H1 (cell line): ENCODE measurements around the gene VENTX. TPM values are rescaled to one million over a fixed set of nuclear protein-coding genes. Genes with fewer than 3 reads are reported as not detected.

Experiments
- CTCF ChIA-PET: fragments of 300-600 bp; sonication (Branson Sonifier 250); formaldehyde crosslinking; loops from one replicate; lab custom pipeline; 2021; ENCODE audit not compliant: partially characterized antibody; lab: Charles Lee
- POLR2A ChIA-PET: fragments of 300-600 bp; sonication (Branson Sonifier 250); formaldehyde crosslinking; loops from one replicate; lab custom pipeline; 2021; ENCODE audit warnings: inconsistent platforms; ENCODE audit not compliant: partially characterized antibody; lab: Charles Lee
- DNase-seq, 2 experiments: peaks; one replicate each; pipeline versions ENCODE4 v3.0.0 to v3.0.0-alpha.2; 2010 to 2022; ENCODE audit warnings: low spot score in 2 of 2, low read depth in 1 of 2, mixed read lengths in 1 of 2
- FAIRE-seq: peaks from 2 replicates; lab custom pipeline; 2011; peaks lifted over from hg19 to GRCh38; lab: Jason Lieb, UNC
- H2AFZ ChIP-seq: 2 replicates; pipeline ENCODE4 v1.8.1; 2012; ENCODE audit warnings: low read length, inconsistent platforms
- H2AK5ac ChIP-seq: 2 replicates; pipeline ENCODE4 v1.6.1; 2013; ENCODE audit warnings: low read depth, low read length
- H2BK120ac ChIP-seq: replicated peaks from 2 replicates; pipeline ENCODE3; 2013; ENCODE audit warnings: low read depth, low read length, inconsistent platforms
- H2BK12ac ChIP-seq: 2 replicates; pipeline ENCODE4 v1.6.1; 2013; ENCODE audit warnings: low read depth, low read length
- H2BK15ac ChIP-seq: 2 replicates; pipeline ENCODE4 v1.6.1; 2013; ENCODE audit warnings: low read length
- H2BK20ac ChIP-seq: 2 replicates; pipeline ENCODE4 v1.6.1; 2013; ENCODE audit warnings: low read length
- H2BK5ac ChIP-seq: 2 replicates; pipeline ENCODE4 v1.6.1; 2013; ENCODE audit warnings: low read depth, low read length
- H3K14ac ChIP-seq: 2 replicates; pipeline ENCODE4 v1.6.1; 2013; ENCODE audit warnings: inconsistent platforms; ENCODE audit not compliant: insufficient read length
- H3K18ac ChIP-seq: 2 replicates; pipeline ENCODE4 v1.6.1; 2013; ENCODE audit warnings: low read length; ENCODE audit errors: extremely low read depth
- H3K23ac ChIP-seq: 2 replicates; pipeline ENCODE4 v1.6.1; 2013; ENCODE audit warnings: inconsistent platforms; ENCODE audit not compliant: insufficient read length
- H3K23me2 ChIP-seq: 2 replicates; pipeline ENCODE4 v1.6.1; 2013; ENCODE audit warnings: low read depth, low read length
- H3K27ac ChIP-seq: 2 replicates; pipeline ENCODE4 v1.6.1; 2011; ENCODE audit warnings: low read depth, low read length, inconsistent platforms
- H3K27me3 ChIP-seq, 4 experiments: replicated peaks in 1 of 4; 1 replicate in 1 of 4; 2 replicates in 3 of 4; pipeline versions ENCODE4 v1.6.1 to v1.8.1; 2011 to 2013; ENCODE audit warnings: low read length in 3 of 4, mild to moderate bottlenecking in 3 of 4, inconsistent platforms in 2 of 4, mixed read lengths in 2 of 4, moderate library complexity in 1 of 4; ENCODE audit not compliant: control insufficient read depth in 3 of 4, insufficient read depth in 3 of 4; ENCODE audit errors: extremely low read depth in 1 of 4
- H3K36me3 ChIP-seq, 4 experiments: 2 replicates each; pipeline versions ENCODE4 v1.6.1 to v1.8.1; 2011 to 2013; ENCODE audit warnings: mild to moderate bottlenecking in 4 of 4, low read length in 3 of 4, moderate library complexity in 2 of 4, control low read depth in 1 of 4, inconsistent platforms in 1 of 4; ENCODE audit not compliant: insufficient read depth in 4 of 4, control insufficient read depth in 2 of 4
- H3K4ac ChIP-seq: replicated peaks from 2 replicates; pipeline ENCODE3; 2013; ENCODE audit warnings: low read length, low read depth, mixed read lengths, inconsistent platforms; ENCODE audit not compliant: insufficient read length
- H3K4me1 ChIP-seq, 4 experiments: replicated peaks in 1 of 4; 1 replicate in 1 of 4; 2 replicates in 3 of 4; pipeline versions ENCODE4 v1.6.1 to v1.8.1; 2011 to 2013; ENCODE audit warnings: low read length in 3 of 4, inconsistent platforms in 2 of 4, mixed read lengths in 1 of 4; ENCODE audit not compliant: insufficient read depth in 4 of 4, control insufficient read depth in 3 of 4
- H3K4me2 ChIP-seq, 2 experiments: 2 replicates each; pipeline versions ENCODE4 v1.6.1 to v1.8.1; 2011 to 2013; ENCODE audit warnings: low read depth in 2 of 2, low read length in 2 of 2, control low read depth in 1 of 2, inconsistent platforms in 1 of 2, mild to moderate bottlenecking in 1 of 2; ENCODE audit not compliant: insufficient read depth in 1 of 2
- H3K4me3 ChIP-seq, 4 experiments: fragments of 200-600, 300-600 bp in 1 of 4; sonication (generic), shearing (Covaris generic), sonication (Bioruptor Twin) in 1 of 4; 2 replicates each; pipeline versions ENCODE4 v1.5.1 to v1.8.1; 2011 to 2016; ENCODE audit warnings: low read length in 4 of 4, low read depth in 3 of 4, control low read depth in 2 of 4, inconsistent platforms in 2 of 4, mild to moderate bottlenecking in 2 of 4, mixed read lengths in 1 of 4, moderate library complexity in 1 of 4; ENCODE audit not compliant: insufficient read depth in 2 of 4; ENCODE audit errors: extremely low read depth in 1 of 4
- H3K56ac ChIP-seq: replicated peaks from 2 replicates; pipeline ENCODE3; 2013; ENCODE audit warnings: low read depth, mild to moderate bottlenecking, mixed read lengths, low read length, inconsistent platforms; ENCODE audit not compliant: insufficient read length
- H3K79me1 ChIP-seq: 2 replicates; pipeline ENCODE4 v1.6.1; 2013; ENCODE audit warnings: low read depth, low read length, control low read depth
- H3K79me2 ChIP-seq, 2 experiments: 2 replicates each; pipeline versions ENCODE4 v1.6.1 to v1.8.1; 2012 to 2013; ENCODE audit warnings: low read length in 2 of 2, mild to moderate bottlenecking in 2 of 2, inconsistent platforms in 1 of 2; ENCODE audit not compliant: insufficient read depth in 2 of 2, control insufficient read depth in 1 of 2
- H3K9ac ChIP-seq, 4 experiments: replicated peaks in 1 of 4; 1 replicate in 1 of 4; 2 replicates in 3 of 4; pipeline versions ENCODE4 v1.6.1 to v1.8.1; 2011 to 2013; ENCODE audit warnings: low read depth in 3 of 4, low read length in 3 of 4, control low read depth in 2 of 4, mild to moderate bottlenecking in 2 of 4, moderate library complexity in 2 of 4, inconsistent platforms in 1 of 4; ENCODE audit errors: extremely low read depth in 1 of 4
- H3K9me3 ChIP-seq, 2 experiments: 2 replicates each; pipeline versions ENCODE4 v1.6.1 to v1.8.1; 2012 to 2013; ENCODE audit warnings: mild to moderate bottlenecking in 2 of 2, moderate library complexity in 2 of 2, control low read depth in 1 of 2, inconsistent platforms in 1 of 2, low read depth in 1 of 2, low read length in 1 of 2, mixed read lengths in 1 of 2; ENCODE audit not compliant: insufficient read depth in 2 of 2
- H4K20me1 ChIP-seq, 2 experiments: replicated peaks in 1 of 2; 2 replicates each; pipeline versions ENCODE3 to v1.8.1; 2011 to 2013; ENCODE audit warnings: inconsistent platforms in 2 of 2, low read length in 2 of 2, mild to moderate bottlenecking in 1 of 2; ENCODE audit not compliant: insufficient read depth in 2 of 2, control insufficient read depth in 1 of 2
- H4K5ac ChIP-seq: 2 replicates; pipeline ENCODE4 v1.6.1; 2013; ENCODE audit warnings: low read length, low read depth, mixed read lengths, inconsistent platforms; ENCODE audit not compliant: insufficient read length
- H4K8ac ChIP-seq: 2 replicates; pipeline ENCODE4 v1.8.0; 2013; ENCODE audit warnings: mild to moderate bottlenecking, moderate library complexity, low read length, inconsistent platforms; ENCODE audit not compliant: insufficient read depth; ENCODE audit errors: extremely low read depth
- H4K91ac ChIP-seq: replicated peaks from 2 replicates; pipeline ENCODE3; 2013; ENCODE audit warnings: low read length, mixed read lengths, inconsistent platforms; ENCODE audit not compliant: insufficient read length
- CBX5 ChIP-seq: fragments of 300-800, 300-1000 bp; sonication (generic); IDR thresholded peaks from 2 replicates; pipeline ENCODE4 v1.7.1; 2016; ENCODE audit warnings: antibody characterized with exemption, low read length, low read depth
- SUZ12 ChIP-seq: fragments of 200-600 bp; sonication (generic); IDR thresholded peaks from 2 replicates; pipeline ENCODE4 v1.6.1; 2012; ENCODE audit warnings: mild to moderate bottlenecking, inconsistent platforms, low read length, moderate library complexity, mixed read lengths
- WGBS, 2 experiments: shearing (Covaris generic) in 1 of 2; methylation state at CpG; one replicate each; pipeline versions ENCODE4 v1.1.6 to v1.1.7; 2013 to 2015; ENCODE audit warnings: low lambda C conversion rate in 2 of 2, mixed read lengths in 2 of 2, inconsistent platforms in 1 of 2, low coverage in 1 of 2, missing lambda C conversion rate in 1 of 2; ENCODE audit not compliant: insufficient replicate concordance in 2 of 2, insufficient coverage in 1 of 2, insufficient read length in 1 of 2; ENCODE audit errors: extremely low coverage in 1 of 2, missing lambda C conversion rate in 1 of 2; 5-methylcytosine and 5-hydroxymethylcytosine counted together
- polyA plus RNA-seq, 7 experiments: library from polyadenylated mRNA; depleted of rRNA in 3 of 7; stranded (reverse) in 5 of 7; unstranded in 2 of 7; fragments of >200 nt in 5 of 7; fragments of 200-250 nt in 2 of 7; gene quantifications; 1 replicate in 5 of 7; 2 replicates in 1 of 7; 4 replicates in 1 of 7; pipeline versions ENCODE4 v1.2.1 to v1.2.3, GENCODE V29; 2011 to 2013; ENCODE audit warnings: missing spikeins in 2 of 7, mixed read lengths in 2 of 7
- total RNA-seq: library from RNA; stranded (reverse); fragmentation: NEBNext Ultra II Directional; extraction: Animal tissue kit (Norgen Biotek cat#: 25700); gene quantifications from 2 replicates; pipeline ENCODE4 v1.2.1, GENCODE V29; 2021

Gene VENTX
- total and polyA plus RNA-seq, 2 of the 8 experiments (the other 6 are each of a cell fraction or from before 2014, with no cell fraction given): 5.6 TPM

DNA sequence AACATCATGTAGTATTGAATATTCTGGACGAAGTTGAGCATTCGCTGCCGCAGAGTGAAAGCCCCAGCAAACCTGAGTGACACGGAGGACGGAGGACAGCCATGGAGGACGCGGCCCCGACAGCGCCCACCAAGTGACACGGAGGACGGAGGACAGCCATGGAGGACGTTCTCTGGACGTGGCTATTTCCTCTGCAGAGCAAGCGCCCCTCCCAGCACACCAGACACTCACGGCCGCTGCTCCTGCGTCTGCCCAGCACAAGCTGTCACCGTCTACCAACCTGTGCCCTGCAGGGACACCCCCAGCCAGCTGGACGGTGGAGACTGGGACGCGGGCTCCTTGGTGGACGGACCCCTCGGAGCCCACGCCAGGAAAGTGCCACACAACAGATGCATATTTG is 46.3 kb downstream of the VENTX start:
- Histone ChIP-seq H2BK120ac (no peak overlapping the region), H3K36me3 (peaks cover 7 to 48% (median 25%) of the 10 kb centered on the region in 4 experiments), H3K9me3 (no peaks in the 10 kb centered on the region), H3K4ac (no peak overlapping the region), H2BK12ac (no peak overlapping the region), H4K5ac (no peak overlapping the region), H2BK5ac (no peak overlapping the region), H3K4me2 (no peak overlapping the region), H2BK20ac (no peak overlapping the region), H3K4me3 (no peak overlapping the region), H3K23ac (no peak overlapping the region), H3K27ac (no peak overlapping the region), H4K91ac (no peak overlapping the region), H3K9ac (no peak overlapping the region), H3K23me2 (no peaks in the 10 kb centered on the region), H2BK15ac (no peak overlapping the region), H3K79me2 (no peaks in the 10 kb centered on the region), H3K27me3 (no peaks in the 10 kb centered on the region), H2AK5ac (no peak overlapping the region), H3K18ac (no peak overlapping the region), H4K8ac (peak overlapping the region; percentile 51; the same call in 1 of the 2 replicates), H4K20me1 (peaks cover 0 to 9% of the 10 kb centered on the region in 2 experiments), H2AFZ (no peak overlapping the region), H3K56ac (no peak overlapping the region), H3K79me1 (no peaks in the 10 kb centered on the region), H3K14ac (no peak overlapping the region), H3K4me1 (no peaks in the 10 kb centered on the region)
- FAIRE-seq: no peak
- ChIA-PET CTCF (interaction anchor here (0.8 to 1.7 kb wide), 2 partner anchors 19 to 169 kb away, joined by 3 to 5 read pairs; no protein-coding TSS in a partner anchor), POLR2A (interaction anchor here (0.6 to 1.3 kb wide), 2 partner anchors 9 to 20 kb away, joined by 3 read pairs; no protein-coding TSS in a partner anchor)
- no peak for TF ChIP-seq CBX5
- TF ChIP-seq SUZ12: no peak
- no peak for DNase-seq
- WGBS, 2 experiments: 93% methylated on average over 24 of the region's 24 CpGs; no CpG with 5 or more reads in 1 of the 2 experiments
